HT-29 (cell line): ENCODE results near the gene LEKR1. TPM values are rescaled to one million over a fixed set of nuclear protein-coding genes. Genes with fewer than 3 reads are reported as not detected.

ENCODE experiments used
- small RNA-seq: library from RNA; depleted of rRNA; stranded (forward); fragments of <200 nt; gene quantifications from one replicate; pipeline ENCODE3, GENCODE V24; 2014
- total RNA-seq: library from RNA; depleted of rRNA; stranded (reverse); fragments of >200 nt; shearing (Covaris generic); gene quantifications from 2 replicates; pipeline ENCODE4 v1.2.3, GENCODE V29; 2014; rRNA removed

Gene LEKR1
- total RNA-seq, 1 experiment from 2014 or later, result 3.1 TPM

Small RNA genes within 50 kb of the gene (small RNA-seq; reads per million reads assigned to genes)
- gene KLF3P2, result not detected

Other genes starting within 250 kb of the LEKR1 start
- 66.6 and 70.7 TPM in 2 replicates for gene TIPARP, start 151.8 kb upstream of the LEKR1 start, total RNA-seq